Vagina (tissue), 2 donors: Measurements from ENCODE around the gene BEST1.

ENCODE experiments used
- CTCF ChIP-seq, 3 experiments: fragments of 450-650 bp in 2 of 3; fragments of 200-600 bp in 1 of 3; sonication (generic) in 1 of 3; IDR thresholded peaks; one replicate each; pipeline ENCODE4 v1.5.1; 2017 to 2019; ENCODE audit warnings: antibody characterized with exemption in 3 of 3, mild to moderate bottlenecking in 2 of 3, moderate library complexity in 2 of 3
- POLR2AphosphoS5 ChIP-seq, 2 donors: sonication (generic); formaldehyde crosslinking; IDR thresholded peaks; one replicate each; pipeline ENCODE4 v1.9.0; 2017; ENCODE audit warnings: antibody characterized with exemption in 2 of 2, mild to moderate bottlenecking in 2 of 2, low read depth in 1 of 2; ENCODE audit not compliant: insufficient read depth in 1 of 2

- TF ChIP-seq CTCF (IDR thresholded peaks at IDR 0.05) (no peak), POLR2AphosphoS5 (IDR thresholded peaks at IDR 0.05; ENCODE audit: insufficient read depth in 1 of 2, low read depth in 1 of 2) (no peak)
Observed at GRCh38 chr11:61906522-61906909, 43.6 kb upstream of the BEST1 start.
